Skeletal muscle cell (primary cell): Measurements from ENCODE around the gene SCNM1.
A peak's percentile ranks its signal among the peaks of the same experiment; 100 is the strongest.
"Not testable (repeated sequence)": the region's sequence is repeated elsewhere in the genome, so short reads cannot be mapped to it uniquely, and the experiment has no call there.

Experiments used
- DNase-seq: peaks from one replicate; pipeline ENCODE4 v3.0.0-alpha.2; 2010; ENCODE audit warnings: low read depth
- H3K4me3 ChIP-seq: 2 replicates; pipeline ENCODE4 v1.5.1; 2011; ENCODE audit warnings: low read depth, mild to moderate bottlenecking, control low read depth, low read length, moderate library complexity

The SCNM1 gene

GRCh38 chr1:151146072-151146411 lies 19.9 kb upstream of the SCNM1 start:
- DNase-seq, result no peak
- peak overlapping the region; percentile 68 for H3K4me3 ChIP-seq

GRCh38 chr1:151146412-151147131 lies 19.4 kb upstream of the SCNM1 start, which contains the start of gene SEMA6C:
TSS of gene SEMA6C (minus strand) at chr1:151146631. CDS start at chr1:151142621, 4,010 bp downstream.
- peak; percentile 69 for DNase-seq
- H3K4me3 ChIP-seq, result peak within 1 kb of the TSS; percentile 68

- no peak for DNase-seq
- peak overlapping the region; percentile 68 for H3K4me3 ChIP-seq
Measured at GRCh38 chr1:151147132-151147503, 18.8 kb upstream of the SCNM1 start.

GRCh38 chr1:151147665-151148064 lies 18.3 kb upstream of the SCNM1 start:
- DNase-seq, result no peak
- H3K4me3 ChIP-seq, result no peak overlapping the region

- no peak within 1 kb of the TSS for H3K4me3 ChIP-seq
- DNase-seq, result no peak
Measured at GRCh38 chr1:151156515-151156819, 9.5 kb upstream of the SCNM1 start, which contains the start of gene TNFAIP8L2. TSS of gene TNFAIP8L2 (plus strand) at chr1:151156649. CDS start at chr1:151158698, 2,049 bp downstream.

GRCh38 chr1:151157067-151157531 lies 8.8 kb upstream of the SCNM1 start:
- no peak overlapping the region for H3K4me3 ChIP-seq
- no peak for DNase-seq

GRCh38 chr1:151158326-151158725 lies 7.6 kb upstream of the SCNM1 start:
- no peak for DNase-seq
- H3K4me3 ChIP-seq, result no peak overlapping the region

GRCh38 chr1:151158751-151159251 lies 7.1 kb upstream of the SCNM1 start:
- DNase-seq, result no peak
- no peak overlapping the region for H3K4me3 ChIP-seq

GRCh38 chr1:151159373-151159772 lies 6.6 kb upstream of the SCNM1 start:
- DNase-seq, result no peak
- no peak overlapping the region for H3K4me3 ChIP-seq

GRCh38 chr1:151164732-151165280 lies 1.1 kb upstream of the SCNM1 start:
- H3K4me3 ChIP-seq, result peak overlapping the region; percentile 96
- no peak for DNase-seq

GRCh38 chr1:151165281-151165737 lies 635 bp upstream of the SCNM1 start:
- DNase-seq, result peak; percentile 31
- peak overlapping the region; percentile 96 for H3K4me3 ChIP-seq

- peak; percentile 36 for DNase-seq
- H3K4me3 ChIP-seq, result peak overlapping the region; percentile 96
Measured at GRCh38 chr1:151166505-151166956, 587 bp downstream of the SCNM1 start.

GRCh38 chr1:151167116-151167515 lies 1.2 kb downstream of the SCNM1 start:
- peak overlapping the region; percentile 96 for H3K4me3 ChIP-seq
- DNase-seq, result no peak

GRCh38 chr1:151171190-151171589 lies 5.2 kb downstream of the SCNM1 start:
- no peak overlapping the region for H3K4me3 ChIP-seq
- no peak for DNase-seq

GRCh38 chr1:151175041-151175741 lies 9.2 kb downstream of the SCNM1 start:
- no peak overlapping the region for H3K4me3 ChIP-seq
- DNase-seq, result no peak

GRCh38 chr1:151175863-151176262 lies 9.9 kb downstream of the SCNM1 start, which contains the start of gene TMOD4:
TSS of gene TMOD4 (minus strand) at chr1:151175981. CDS start at chr1:151174875, 1,106 bp downstream.
- no peak within 1 kb of the TSS for H3K4me3 ChIP-seq
- DNase-seq, result no peak

- no peak overlapping the region for H3K4me3 ChIP-seq
- no peak for DNase-seq
Measured at GRCh38 chr1:151176514-151177045, 10.6 kb downstream of the SCNM1 start.

- H3K4me3 ChIP-seq, result no peak overlapping the region
- DNase-seq, result no peak
Measured at GRCh38 chr1:151184211-151184610, 18.3 kb downstream of the SCNM1 start.

- no peak overlapping the region for H3K4me3 ChIP-seq
- DNase-seq, result no peak
Measured at GRCh38 chr1:151187205-151187604, 21.3 kb downstream of the SCNM1 start.

GRCh38 chr1:151188667-151189066 lies 22.7 kb downstream of the SCNM1 start:
- DNase-seq, result not testable (repeated sequence)
- H3K4me3 ChIP-seq, result peak overlapping the region; percentile 86
